Suprapubic skin (tissue), 4 donors: ENCODE data around the gene NRBF2. TPM values are rescaled to one million over a fixed set of nuclear protein-coding genes. Genes with fewer than 3 reads are reported as not detected.
"Not testable (repeated sequence)": the region's sequence is repeated elsewhere in the genome, so short reads cannot be mapped to it uniquely, and the experiment has no call there.

Experiments
- DNase-seq, 2 donors: peaks; one replicate each; pipeline ENCODE4 v3.0.0-alpha.2; 2019; ENCODE audit warnings: low spot score in 2 of 2
- H3K27ac ChIP-seq: fragments of 200-600 bp; sonication (generic); one replicate; pipeline ENCODE4 v1.5.1; 2019
- H3K27me3 ChIP-seq: fragments of 200-600 bp; sonication (generic); one replicate; pipeline ENCODE4 v1.5.1; 2019
- H3K36me3 ChIP-seq: fragments of 200-600 bp; sonication (generic); one replicate; pipeline ENCODE4 v1.5.1; 2019
- H3K4me1 ChIP-seq: fragments of 200-600 bp; sonication (generic); one replicate; pipeline ENCODE4 v1.5.1; 2019
- H3K4me3 ChIP-seq: fragments of 200-600 bp; sonication (generic); one replicate; pipeline ENCODE4 v1.5.1; 2019; ENCODE audit warnings: mild to moderate bottlenecking
- H3K9me3 ChIP-seq: fragments of 200-600 bp; sonication (generic); one replicate; pipeline ENCODE4 v1.5.1; 2019
- EP300 ChIP-seq: sonication (generic); formaldehyde crosslinking; IDR thresholded peaks from one replicate; pipeline ENCODE4 v1.6.1; 2017; ENCODE audit warnings: antibody characterized with exemption
- POLR2A ChIP-seq, 2 donors: fragments of 450-650 bp; IDR thresholded peaks; one replicate each; pipeline ENCODE4 v1.6.1; 2017; ENCODE audit warnings: antibody characterized with exemption in 2 of 2, mild to moderate bottlenecking in 2 of 2, moderate library complexity in 2 of 2
- POLR2AphosphoS5 ChIP-seq, 3 donors: sonication (generic); formaldehyde crosslinking; IDR thresholded peaks; one replicate each; pipeline ENCODE4 v1.6.1; 2017; ENCODE audit warnings: antibody characterized with exemption in 3 of 3
- WGBS: methylation state at CpG from one replicate; pipeline ENCODE4 v1.1.5; 2018; 5-methylcytosine and 5-hydroxymethylcytosine counted together
- total RNA-seq, 4 donors: library from RNA; depleted of rRNA; stranded (reverse); fragments of >200 nt; gene quantifications; one replicate each; pipeline ENCODE4 v1.1.0, GENCODE V29; 2016
- TF ChIP-seq, protein P1 (sequence below), 2 donors: fragments of 200-600 bp in 1 of 2; fragments of 450-650 bp in 1 of 2; sonication (generic) in 1 of 2; IDR thresholded peaks; one replicate each; pipeline ENCODE4 v1.5.1; 2016 to 2019; ENCODE audit warnings: antibody characterized with exemption in 2 of 2, mild to moderate bottlenecking in 1 of 2, moderate library complexity in 1 of 2

The NRBF2 gene
- total RNA-seq, 4 donors from 2014 or later, result 10.9 to 23.2 (median 13.9) TPM

DNA sequence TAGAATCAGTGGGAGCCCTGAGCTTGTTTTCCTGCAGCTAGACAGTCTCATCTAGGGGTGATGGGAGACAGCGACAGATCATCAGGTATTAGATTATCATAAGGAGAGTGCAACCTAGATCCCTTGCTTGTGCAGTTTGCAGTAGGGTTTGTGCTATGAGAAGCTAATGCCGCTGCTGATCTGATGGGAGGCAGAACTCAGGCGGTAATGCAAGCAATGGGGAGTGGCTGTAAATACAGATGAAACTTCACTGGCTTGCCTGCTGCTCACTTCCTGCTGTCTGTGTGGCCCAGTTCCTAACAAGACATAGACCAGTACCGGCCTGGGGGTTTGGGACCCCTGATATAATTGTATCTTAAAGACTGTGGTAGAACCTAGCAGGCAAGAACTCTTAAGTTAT, 17.6 kb downstream of the NRBF2 start:
- Histone ChIP-seq H3K27ac (no peak overlapping the region), H3K4me1 (peaks cover 11% of the 10 kb centered on the region), H3K9me3 (no peaks in the 10 kb centered on the region), H3K27me3 (no peaks in the 10 kb centered on the region), H3K4me3 (no peak overlapping the region), H3K36me3 (peaks cover 39% of the 10 kb centered on the region)
- TF ChIP-seq EP300 (no peak), POLR2A (IDR thresholded peaks at IDR 0.05) (no peak)
- 87% methylated on average over 4 of the region's 4 CpGs for WGBS
- no peak for DNase-seq

GRCh38 chr10:63153868-63154545, 20.9 kb downstream of the NRBF2 start:
- H3K27me3 ChIP-seq, H3K4me1 ChIP-seq, H3K27ac ChIP-seq, H3K9me3 ChIP-seq, H3K4me3 ChIP-seq, DNase-seq: not testable (repeated sequence)
- H3K36me3 ChIP-seq, result peaks cover 36% of the 10 kb centered on the region
- 83% methylated on average over 9 of the region's 9 CpGs for WGBS

DNA sequence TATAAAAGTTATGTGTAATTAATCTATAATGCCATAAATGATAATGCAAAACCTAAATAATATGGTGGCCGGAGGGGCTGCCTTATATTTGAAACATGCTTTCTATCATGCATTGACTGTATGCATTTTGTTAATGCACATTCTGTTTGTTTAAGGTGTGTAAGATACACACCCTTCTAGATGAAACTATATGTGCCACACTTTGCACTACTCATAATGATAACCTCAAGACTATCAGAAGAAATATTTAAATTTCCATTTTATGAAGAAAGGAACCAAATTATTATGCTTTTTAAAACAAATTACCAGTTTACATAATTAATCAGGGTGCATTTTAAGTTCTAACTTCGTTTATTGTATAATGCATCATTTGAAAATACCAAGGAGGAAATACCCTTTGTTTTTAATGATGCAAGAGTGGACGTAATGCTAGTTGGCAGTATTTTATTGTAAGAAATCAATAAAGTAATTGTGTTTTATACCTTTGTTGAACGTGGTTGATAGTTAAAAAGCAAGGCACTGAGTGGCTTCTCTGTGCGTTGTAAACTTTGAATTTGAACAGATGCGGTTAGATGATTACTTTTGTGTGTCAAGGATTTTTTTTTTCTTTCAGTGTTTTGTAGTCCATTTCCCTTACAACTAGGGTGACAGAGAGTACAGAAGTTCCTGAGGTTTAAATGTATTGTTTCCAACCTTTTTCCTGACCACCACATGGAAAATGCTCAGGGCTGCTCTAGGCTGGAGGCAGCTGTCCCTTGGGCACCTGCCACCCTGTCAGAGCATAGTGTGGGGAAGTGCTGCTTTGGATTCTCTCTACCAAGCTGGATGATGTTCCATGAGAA, 21.6 kb downstream of the NRBF2 start:
- peaks cover 36% of the 10 kb centered on the region for H3K36me3 ChIP-seq
- H3K27ac ChIP-seq, result no peak overlapping the region

GRCh38 chr10:63155388-63156020, 22.4 kb downstream of the NRBF2 start:
- Histone ChIP-seq H3K4me3 (no peak overlapping the region), H3K9me3 (no peaks in the 10 kb centered on the region), H3K27ac (no peak overlapping the region), H3K27me3 (no peaks in the 10 kb centered on the region), H3K4me1 (peaks cover 3% of the 10 kb centered on the region), H3K36me3 (peaks cover 34% of the 10 kb centered on the region)
- 89% methylated on average over 8 of the region's 8 CpGs for WGBS
- TF ChIP-seq, protein P1, sequence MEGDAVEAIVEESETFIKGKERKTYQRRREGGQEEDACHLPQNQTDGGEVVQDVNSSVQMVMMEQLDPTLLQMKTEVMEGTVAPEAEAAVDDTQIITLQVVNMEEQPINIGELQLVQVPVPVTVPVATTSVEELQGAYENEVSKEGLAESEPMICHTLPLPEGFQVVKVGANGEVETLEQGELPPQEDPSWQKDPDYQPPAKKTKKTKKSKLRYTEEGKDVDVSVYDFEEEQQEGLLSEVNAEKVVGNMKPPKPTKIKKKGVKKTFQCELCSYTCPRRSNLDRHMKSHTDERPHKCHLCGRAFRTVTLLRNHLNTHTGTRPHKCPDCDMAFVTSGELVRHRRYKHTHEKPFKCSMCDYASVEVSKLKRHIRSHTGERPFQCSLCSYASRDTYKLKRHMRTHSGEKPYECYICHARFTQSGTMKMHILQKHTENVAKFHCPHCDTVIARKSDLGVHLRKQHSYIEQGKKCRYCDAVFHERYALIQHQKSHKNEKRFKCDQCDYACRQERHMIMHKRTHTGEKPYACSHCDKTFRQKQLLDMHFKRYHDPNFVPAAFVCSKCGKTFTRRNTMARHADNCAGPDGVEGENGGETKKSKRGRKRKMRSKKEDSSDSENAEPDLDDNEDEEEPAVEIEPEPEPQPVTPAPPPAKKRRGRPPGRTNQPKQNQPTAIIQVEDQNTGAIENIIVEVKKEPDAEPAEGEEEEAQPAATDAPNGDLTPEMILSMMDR (IDR thresholded peaks at IDR 0.05), result no peak
- TF ChIP-seq POLR2A (IDR thresholded peaks at IDR 0.05) (no peak), EP300 (no peak), POLR2AphosphoS5 (IDR thresholded peaks at IDR 0.05) (no peak)
- DNase-seq, result no peak

More for the DNA sequence above, 21.6 kb downstream of the NRBF2 start:
- DNase-seq, result no peak
- Histone ChIP-seq H3K27me3 (no peaks in the 10 kb centered on the region), H3K4me1 (peaks cover 3% of the 10 kb centered on the region), H3K9me3 (no peaks in the 10 kb centered on the region), H3K4me3 (no peak overlapping the region)
- no peak for TF ChIP-seq POLR2A (IDR thresholded peaks at IDR 0.05)
- TF ChIP-seq, protein P1 (IDR thresholded peaks at IDR 0.05), result no peak
- 84% methylated on average over 6 of the region's 6 CpGs for WGBS

GRCh38 chr10:63156236-63156635, 23.1 kb downstream of the NRBF2 start:
- H3K27me3 ChIP-seq, result no peaks in the 10 kb centered on the region
- peaks cover 3% of the 10 kb centered on the region for H3K4me1 ChIP-seq
- no peak overlapping the region for H3K27ac ChIP-seq
- TF ChIP-seq POLR2AphosphoS5 (IDR thresholded peaks at IDR 0.05) (no peak), EP300 (no peak), POLR2A (IDR thresholded peaks at IDR 0.05) (no peak)
- TF ChIP-seq, protein P1 (IDR thresholded peaks at IDR 0.05), result no peak
- H3K4me3 ChIP-seq, result no peak overlapping the region
- H3K36me3 ChIP-seq, result peaks cover 28% of the 10 kb centered on the region
- DNase-seq, result no peak
- H3K9me3 ChIP-seq, result no peaks in the 10 kb centered on the region
- 54% methylated on average over 2 of the region's 2 CpGs for WGBS
